ENCODE data around the gene RERE. TPM values are rescaled to one million over a fixed set of nuclear protein-coding genes. Genes with fewer than 3 reads are reported as not detected.

Gene RERE
- 22.2 to 28.3 TPM (median 26.2 TPM) in 5 replicates for total RNA-seq (2022; extraction: Qiagen RNA extraction)

DNA sequence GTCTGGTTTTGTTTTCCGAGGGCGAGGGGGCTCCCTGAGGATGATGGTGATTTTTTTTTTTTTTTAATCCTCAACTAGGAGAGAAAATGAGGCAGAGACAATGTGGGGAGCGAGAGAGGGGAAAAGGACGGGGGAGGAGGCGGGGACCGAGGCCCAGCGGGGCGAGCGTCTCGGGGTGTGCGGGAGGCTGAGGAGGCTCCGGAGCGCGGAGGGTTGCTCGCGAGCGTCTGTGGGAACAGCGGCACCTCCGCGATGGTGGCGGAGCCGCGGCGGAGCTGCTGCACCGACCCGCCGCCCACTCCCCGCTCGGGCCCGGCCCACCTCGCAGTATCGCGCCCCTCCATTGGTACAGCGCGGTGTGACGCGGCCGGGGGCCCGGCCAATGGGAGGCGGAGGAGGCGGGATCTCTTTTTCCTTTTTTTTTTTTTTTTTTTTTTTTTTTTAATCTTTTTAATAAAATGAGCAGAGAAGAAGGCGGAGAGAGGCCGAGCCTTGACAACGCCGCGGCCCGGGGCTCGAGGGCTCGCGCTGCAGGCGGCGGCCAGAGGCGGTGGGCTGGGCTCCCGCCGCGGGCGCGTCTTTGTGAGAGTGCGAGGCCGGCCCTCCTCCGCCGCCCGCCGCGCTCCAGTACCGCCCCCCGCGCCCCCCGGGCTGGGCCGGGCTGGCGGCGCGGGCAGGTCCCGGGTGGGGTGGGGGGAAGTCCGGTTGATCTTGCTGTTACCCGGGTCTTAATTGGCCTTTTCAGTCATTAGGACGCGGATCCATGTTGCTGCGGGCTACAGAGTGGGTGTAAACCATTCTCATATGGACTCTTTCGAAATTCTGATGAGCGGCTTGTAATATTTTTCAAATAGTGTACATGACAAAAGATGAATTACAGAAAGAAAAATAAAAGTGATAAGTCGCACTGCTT lies at the start of gene RERE:
TSS of gene RERE (minus strand) at position 229 of the 913 bp plus-strand sequence.

DNA sequence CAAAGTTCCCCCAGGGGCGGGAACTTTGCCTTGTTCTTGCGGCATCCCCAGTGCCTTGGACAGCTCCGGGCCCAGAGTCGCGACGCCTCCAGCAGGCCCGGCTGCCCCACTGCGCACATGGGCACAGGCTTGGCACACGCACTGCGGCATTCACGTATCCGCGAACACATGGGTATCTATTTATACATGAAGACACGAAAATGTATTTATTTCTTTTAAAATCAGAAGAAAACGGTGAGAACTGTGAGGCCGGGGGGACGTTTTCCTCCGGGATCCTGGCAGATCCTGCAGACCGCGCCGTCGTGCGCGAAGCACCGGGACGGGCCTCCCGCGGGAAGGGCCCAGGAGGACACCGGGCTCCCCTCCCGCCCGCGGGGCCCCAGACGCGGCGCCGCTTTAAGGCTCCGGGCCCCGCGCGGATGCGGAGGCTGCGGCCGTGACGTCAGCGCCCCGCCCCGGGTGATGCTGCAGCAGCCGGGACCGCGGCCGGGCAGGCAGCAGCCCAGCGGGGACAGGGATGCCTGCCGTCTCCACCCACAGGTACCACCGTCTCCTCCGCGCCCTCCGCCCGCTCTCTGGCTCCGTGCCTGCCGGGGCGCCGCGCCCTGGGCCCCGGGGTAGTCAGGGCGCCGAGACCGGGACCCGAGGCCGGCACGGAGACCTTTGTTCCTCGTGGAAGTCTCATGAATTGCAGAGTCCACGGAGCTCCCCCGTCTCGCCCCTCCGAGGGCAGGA lies 499.6 kb downstream of the RERE start, which contains the start of gene SLC45A1:
TSS of gene SLC45A1 (plus strand) at position 468 of the 735 bp plus-strand sequence. CDS start 6,216 bp downstream, outside the sequence.

Other genes with a start within 250 kb of the RERE start
- 2,720 to 3,112 TPM (median 2,797 TPM) in 5 replicates for gene ENO1, start 61.0 kb upstream of the RERE start, total RNA-seq (2022; extraction: Qiagen RNA extraction)
- gene CA6, start 128.2 kb upstream of the RERE start, total RNA-seq (2022; extraction: Qiagen RNA extraction), result not detected in 5 replicates
- gene SLC2A7, start 208.8 kb upstream of the RERE start, total RNA-seq (2022; extraction: Qiagen RNA extraction), result 0.06 TPM in 1 of 5 replicates, not detected in the others

All from A549 treated with AZD2906 at 1 μM for 4 hours (cell line).